DMS53 (cell line): ENCODE measurements around the gene ARFGAP2.

Experiments
- DNase-seq: peaks from one replicate; lab custom pipeline; 2025; lab: John Stamatoyannopoulos, UW

ARFGAP2 gene

DNA sequence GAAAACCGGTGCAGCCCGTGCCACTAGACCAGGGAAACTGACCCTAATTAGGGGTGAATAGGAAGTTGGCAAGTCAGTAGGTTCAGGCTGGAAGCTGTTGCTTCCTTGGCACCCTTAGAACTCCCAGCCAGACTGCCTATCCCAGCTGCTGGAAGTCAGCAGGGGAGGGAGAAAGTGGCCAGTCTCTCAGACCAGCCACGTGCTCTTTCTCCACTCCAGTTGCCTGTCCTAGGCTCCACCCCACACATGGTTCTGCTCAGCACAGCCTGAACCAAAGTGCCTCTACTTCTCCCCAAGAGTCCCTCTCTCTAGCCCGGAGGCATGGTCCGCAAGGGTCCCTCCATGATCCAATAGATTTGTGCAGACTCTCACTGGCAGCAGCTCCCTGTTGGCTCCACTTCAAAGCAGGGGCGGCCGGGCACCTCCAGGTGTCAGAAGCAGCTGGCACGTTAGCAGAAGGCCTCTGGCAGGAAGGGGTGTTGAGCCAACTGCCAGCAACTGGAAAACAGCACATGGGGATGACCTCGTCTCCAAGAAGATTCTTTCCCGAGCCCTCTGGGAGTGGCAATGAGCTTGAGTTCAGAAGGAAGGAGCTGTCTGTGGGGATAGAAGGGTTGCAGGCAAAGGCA is 27.7 kb downstream of the ARFGAP2 start:
- peak; percentile 82 for DNase-seq

DNA sequence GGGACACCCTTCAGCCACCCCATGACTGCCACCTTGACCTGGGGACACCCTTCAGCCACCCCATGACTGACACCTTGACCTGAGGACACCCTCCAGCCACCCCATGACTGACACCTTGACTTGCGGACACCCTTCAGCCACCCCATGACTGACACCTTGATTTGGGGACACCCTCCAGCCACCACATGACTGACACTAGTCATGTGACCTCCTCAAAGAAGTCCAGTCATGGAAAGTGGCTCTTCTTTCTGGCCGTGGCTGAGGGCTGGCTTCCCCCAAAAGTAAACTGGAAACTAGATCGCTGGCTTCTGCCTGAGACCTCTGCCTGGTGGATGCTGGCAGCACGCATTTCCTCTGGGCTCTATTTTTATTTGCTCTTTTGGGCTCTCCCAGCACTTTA is 28.4 kb downstream of the ARFGAP2 start:
- no peak for DNase-seq

DNA sequence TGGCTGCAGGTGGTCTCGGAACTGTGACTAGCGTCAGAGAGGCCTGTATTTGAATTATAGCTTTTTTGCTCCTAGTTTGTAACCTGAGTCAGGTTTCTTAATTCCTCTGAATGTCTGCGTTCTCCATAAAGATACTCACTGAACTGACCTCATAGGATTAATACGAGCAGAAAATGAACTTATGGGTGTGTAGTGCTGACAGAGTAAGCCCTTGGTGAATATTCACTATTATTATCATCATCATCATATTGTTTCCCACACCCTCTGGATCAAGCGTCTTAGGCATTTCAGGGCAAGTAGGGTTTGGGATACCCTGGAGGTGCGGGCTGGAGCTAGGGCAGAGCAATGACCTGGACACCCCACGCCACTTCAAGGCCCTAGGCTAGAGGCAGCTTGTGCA is 29.0 kb downstream of the ARFGAP2 start:
- DNase-seq: no peak

DNA sequence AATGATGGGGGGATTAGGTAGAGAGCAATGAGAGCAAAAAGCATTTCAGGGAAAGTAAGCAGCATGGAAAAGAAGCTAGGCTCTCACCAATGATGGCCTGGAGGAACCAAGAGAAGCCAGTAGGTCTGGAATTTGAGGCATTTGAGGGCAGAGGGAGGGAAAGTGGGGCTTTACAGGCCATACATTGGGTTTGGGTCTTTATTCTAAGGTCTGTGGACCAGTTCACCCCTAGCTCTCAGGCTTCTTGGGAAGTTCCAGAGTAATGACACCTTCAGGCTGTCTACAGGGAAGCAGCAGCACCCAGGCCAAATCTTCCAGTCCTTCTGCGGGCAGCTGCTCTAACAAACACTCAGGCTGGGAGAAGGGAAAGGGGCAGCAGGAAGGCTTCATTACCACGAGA is 29.4 kb downstream of the ARFGAP2 start:
- no peak for DNase-seq

DNA sequence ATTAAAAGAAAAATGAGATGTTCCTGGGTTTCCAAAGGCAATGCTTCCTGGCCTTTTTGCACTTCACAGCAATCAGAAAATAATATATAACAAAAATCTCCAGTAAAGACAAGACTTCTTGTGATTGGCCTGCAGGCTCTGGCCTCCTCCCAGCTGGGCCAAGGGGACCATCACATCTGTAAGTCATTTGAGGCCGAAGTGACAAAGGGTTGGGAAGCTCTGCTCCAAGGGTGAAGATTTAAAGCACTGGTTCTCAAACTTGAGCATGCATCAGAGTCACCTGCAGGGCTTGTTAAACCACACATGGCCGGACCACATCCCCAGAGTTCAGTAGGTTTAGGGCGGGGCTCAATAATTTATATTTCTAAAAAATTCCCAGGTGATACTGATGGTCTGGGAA is 32.1 kb downstream of the ARFGAP2 start:
- DNase-seq: no peak

DNA sequence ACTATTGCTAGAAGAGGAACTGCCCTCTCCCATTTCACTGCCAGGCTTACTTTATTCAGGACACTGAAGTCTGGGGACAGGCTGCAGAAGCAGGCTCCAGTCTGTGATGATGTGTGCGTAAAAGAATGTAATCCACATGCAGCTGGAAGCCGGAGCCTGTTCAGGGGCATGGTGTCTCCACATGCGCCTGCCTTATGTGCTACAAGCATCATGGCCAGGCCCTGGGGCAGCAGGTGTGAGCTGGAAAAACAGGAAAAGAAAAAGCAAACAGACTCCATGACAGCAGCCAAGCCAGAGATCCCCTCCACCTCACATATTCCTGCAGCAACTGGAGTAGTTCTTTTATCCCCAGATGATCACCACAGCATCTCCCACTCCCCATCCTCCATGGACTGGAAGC is 33.4 kb downstream of the ARFGAP2 start:
- peak; percentile 92 for DNase-seq

DNA sequence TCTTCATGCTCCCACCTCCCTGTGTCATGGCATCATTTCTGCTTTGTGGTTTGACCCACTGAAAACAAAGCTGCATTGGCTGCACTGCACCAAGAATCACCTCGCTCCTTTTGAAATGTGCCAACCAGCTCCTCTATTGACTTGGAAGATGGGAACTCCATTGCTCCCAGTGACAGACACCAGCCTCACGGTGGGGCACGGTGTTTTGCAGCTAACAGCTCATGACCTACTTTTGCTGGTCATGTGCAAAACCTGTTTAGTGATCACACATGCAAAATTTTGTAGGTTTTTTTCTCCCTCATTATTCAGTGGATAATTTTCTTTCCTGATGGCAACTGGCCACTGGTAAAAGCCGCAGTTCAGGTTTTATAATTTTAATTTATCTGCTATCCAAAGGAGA is 36.8 kb downstream of the ARFGAP2 start:
- DNase-seq: no peak

DNA sequence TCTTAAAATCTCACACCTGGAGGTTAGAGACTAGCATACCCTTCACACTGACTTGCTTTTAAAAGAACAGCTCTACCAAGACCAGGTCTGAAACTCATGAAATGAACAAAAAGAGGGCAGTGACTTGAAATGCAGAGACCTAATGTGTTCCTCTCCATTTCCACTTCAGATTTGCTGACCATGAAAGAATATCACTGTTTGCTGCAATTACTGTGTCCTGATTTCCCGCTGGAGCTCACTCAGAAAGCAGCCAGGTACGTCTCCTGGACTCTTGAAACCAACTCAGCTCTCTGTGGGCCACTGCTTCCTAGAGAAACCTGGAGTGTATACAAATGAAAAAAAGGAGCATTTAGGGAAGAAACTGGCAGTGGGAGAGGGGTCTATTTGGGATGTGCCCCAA is 39.2 kb downstream of the ARFGAP2 start:
- DNase-seq: no peak

DNA sequence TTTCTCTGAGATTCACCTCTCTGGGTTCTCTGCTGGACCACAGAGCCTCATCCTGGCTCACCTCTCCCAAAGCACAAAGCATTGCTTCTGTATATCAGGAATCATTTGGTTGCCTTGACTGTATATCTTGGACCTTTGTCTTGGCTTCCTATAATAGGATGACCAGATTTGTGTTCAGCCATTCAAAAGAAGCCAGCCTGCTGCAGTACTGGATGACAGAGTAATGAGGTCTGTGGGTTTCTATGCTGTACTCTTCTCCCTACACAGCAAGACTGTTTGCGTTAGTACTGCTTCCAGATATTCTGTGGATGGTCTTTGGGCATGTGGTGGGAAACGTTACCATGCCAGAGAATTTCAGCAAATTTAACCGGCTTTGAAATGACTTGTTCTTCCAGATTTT is 39.8 kb downstream of the ARFGAP2 start:
- DNase-seq: no peak

DNA sequence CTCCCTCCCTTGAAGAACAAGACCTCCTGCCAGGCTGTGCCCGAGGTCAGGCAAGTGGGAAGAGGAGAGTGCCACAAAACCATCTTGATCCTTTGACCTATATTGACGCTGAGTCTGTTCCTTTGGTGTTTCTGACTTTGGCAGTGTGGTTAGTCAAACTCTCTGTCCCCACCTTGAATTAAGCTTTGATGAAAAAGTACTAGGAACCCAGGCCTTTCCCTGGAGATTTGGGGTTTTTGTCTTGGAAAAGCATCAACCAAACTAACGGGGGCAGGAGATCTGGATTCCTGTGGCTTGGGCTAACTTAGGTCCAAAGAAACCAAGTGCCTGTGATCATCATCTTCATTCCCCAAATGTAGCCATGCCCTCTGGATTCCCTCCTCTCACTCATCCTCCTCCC is 40.4 kb downstream of the ARFGAP2 start:
- no peak for DNase-seq

DNA sequence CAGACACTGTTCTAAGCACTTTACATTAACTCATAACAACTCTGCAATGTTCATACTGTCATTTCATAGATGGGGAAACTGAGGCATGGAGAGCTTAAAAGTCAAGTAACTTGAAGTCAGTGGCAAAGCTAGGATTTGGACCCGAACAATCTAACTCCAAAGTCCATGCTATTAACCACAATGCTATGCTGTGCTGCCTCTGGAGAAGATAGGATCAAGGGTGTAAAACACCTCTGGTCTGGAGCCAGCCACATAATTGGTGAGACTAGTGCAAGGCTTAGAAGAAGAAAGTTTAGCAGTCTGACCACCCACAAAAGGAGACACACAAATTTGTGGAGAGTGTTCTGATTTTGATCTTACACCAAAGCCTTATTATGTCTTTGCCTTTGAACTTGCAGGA is 43.7 kb downstream of the ARFGAP2 start:
- peak; percentile 23 for DNase-seq

DNA sequence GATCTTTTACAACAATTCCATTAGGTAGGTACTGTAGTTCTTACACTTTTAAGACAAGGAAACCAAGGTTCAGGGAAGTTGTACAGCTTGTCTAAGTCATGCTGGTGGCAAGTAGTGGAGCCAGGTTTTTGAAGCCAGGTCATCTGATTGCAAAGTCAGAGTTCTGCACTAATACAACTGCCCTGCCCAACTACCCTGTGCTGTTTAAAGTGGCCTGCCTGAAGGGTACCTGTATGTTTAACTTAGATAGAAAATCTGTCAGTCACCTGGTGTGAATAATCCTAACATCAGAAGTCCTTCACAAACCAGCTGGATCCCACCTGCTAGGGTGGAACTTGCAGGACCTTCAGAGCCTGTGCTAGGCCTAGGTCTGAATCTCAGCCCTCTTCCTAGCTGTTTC is 44.2 kb downstream of the ARFGAP2 start:
- peak; percentile 59 for DNase-seq

DNA sequence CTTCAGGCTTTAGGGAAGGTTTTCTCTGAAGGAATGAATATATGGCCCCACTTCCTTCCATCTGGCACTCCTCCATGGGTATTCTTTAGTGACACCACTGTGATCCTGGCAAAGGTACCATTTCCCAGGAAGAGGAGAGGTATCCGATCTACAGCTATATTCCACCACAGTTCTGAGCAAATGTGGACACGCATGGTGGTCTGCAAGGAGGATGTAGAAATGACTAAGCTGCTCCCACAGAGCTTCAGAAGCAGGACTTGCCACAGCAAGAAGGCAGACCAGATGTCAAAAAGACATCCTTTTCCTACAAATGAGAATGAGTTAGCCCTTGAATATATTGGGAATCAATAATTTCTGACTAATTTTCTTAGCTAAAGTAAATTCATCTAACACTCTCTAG is 45.5 kb downstream of the ARFGAP2 start:
- peak; percentile 34 for DNase-seq

DNA sequence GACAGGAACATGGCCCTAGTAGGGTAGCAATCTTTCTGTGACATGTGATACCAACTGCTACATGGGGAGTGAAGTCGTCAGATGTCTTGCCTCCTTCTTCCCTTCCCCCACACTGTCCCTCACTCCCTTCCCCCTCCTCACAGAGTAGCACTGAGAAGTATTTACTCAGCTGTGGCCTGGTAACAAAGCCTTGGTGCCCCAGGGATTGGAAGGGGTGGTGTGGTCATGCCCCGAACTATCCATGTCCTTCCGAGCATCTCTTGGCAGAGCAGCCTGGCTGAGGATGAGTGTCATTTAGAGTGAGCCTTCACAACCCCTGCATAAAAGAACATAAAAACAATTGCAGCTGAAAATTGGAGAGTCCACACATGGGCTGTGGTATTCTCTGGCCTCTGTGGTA is 46.1 kb downstream of the ARFGAP2 start:
- DNase-seq: peak; percentile 89

DNA sequence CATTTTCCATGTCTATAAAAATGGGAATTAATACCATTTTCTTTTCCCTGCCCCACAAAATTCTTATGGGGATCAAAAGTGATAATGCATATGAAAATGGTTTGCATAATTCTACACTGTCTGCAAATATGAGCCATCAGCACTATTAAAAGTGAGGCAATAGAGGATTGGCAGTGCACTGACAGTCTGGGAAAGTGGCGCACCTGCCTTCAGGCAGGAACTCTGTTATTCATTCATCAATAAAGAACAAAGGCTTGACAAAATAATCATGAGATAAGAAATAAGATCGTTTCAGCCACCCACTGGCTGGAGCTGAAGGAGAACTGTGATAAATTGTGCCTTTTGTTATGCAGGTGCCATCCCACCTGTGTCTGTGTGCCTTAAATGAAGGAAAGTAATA is 49.5 kb downstream of the ARFGAP2 start:
- peak; percentile 15 for DNase-seq

DNA sequence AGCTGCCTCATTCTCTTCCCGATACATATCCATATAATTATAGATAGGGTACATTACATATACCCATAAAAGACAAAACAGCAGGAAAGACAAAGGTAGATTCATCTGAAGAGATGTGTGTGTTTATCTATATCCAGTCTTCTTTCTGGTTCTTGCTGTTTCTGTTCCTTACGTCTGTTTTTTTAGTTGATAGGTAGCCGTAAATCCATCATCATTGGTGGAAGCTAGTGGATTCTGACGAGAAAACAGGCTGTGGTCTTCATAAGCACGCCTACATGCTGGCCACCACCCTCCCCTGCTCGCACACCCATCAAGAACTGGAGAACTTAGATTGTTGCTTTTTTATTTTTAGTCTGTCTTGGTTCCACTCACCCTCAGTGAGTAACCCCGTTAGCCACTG is 51.6 kb downstream of the ARFGAP2 start:
- no peak for DNase-seq

DNA sequence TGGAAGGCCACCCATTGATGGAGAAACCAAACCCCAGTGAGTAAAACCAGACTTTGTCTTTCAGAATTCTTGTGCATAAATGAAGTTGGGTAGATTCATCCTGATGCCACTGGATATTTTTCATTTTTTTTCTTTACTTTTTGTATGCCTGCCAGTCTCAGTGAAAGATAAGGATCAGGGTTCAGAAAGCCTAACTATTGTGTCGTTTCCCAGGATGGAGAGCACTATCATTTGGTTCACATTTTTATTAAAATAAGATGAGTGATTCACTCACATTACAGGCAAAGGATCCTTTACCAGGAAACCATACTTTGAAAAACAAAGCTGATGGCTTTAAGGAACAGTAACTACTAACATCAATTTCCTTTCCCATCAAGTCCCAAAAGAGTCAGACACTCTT is 52.0 kb downstream of the ARFGAP2 start:
- no peak for DNase-seq

DNA sequence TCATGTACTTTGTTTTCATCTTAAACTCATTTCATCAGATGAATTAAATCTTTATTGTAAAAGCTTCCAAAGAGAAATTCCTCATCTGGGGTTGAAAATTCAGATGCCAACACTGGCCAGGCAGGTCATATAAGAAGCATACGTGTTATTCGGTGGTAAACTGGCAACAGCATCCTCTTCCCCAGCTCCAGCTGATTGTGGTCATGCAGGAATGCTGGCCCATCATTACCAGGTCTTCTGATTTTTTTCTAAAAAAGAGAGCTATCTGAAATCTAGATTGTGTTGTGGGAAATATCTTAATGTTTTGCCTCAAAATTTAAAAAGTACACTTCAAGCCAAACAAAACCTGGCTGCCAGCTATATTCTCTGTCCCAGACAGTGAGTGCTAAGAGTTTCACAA is 53.6 kb downstream of the ARFGAP2 start:
- no peak for DNase-seq

DNA sequence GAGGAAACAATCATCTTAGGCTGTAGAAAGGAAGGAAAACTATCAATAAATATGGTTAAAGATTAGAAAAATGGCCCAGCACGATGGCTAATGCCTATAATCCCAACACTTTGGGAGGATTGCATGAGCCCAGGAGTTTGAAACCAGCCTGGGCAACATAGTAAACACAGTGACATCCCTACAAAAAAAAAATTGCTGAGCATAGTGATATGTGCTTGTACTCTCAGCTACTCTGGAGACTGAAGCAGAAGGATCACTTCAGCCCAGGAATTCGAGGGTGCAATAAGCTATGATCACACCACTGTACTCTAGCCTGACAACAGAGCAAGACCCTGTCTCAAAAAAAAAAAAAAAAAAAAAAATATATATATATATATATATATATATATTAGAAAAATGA is 54.9 kb downstream of the ARFGAP2 start:
- no peak for DNase-seq

DNA sequence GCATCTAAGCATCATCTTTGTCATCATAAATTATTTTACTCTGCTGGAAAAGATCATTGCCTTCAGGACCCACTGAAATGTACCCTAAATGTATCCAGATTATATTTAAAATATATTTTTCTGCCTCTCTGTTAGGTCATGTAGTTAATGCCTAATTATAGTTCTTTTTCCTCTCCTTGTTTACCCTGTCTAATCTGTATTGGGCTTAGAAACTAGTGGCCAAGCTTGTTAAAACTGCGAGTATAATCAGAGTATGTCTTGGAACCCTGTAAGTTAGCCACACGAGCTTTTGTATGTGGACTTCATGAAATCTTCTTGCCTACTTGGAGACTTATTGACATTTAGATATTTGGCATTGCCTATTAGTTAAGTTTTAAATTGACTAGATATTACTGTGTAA is 55.6 kb downstream of the ARFGAP2 start:
- no peak for DNase-seq

DNA sequence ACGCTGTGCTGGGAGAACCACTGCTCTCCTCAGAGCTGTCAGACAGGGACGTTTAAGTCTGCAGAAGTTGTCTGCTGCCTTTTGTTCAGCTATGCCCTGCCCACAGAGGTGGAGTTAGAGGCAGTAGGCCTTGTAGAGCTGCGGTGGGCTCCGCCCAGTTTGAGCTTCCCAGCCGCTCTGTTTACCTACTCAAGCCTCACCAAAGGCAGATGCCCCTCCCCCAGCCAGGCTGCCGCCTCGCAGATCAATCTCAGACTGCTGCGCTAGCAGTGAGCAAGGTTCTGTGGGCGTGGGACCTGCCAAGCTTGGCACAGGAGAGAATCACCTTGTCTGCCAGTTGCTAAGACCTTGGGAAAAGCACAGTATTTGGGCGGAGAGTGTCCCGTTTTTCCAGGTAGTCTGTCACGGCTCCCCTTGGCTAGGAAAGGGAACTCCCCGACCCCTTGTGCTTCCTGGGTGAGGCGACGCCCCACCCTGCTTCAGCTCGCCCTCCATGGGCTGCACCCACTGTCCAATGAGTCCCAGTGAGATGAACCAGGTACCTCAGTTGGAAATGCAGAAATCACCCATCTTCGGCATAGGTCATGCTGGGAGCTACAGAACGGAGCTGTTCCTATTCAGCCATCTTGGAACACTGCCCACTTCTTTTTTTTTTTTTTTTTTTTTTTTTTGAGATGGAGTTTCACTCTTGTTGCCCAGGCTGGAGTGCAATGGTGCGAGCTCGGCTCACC is 57.6 kb downstream of the ARFGAP2 start:
- DNase-seq: peak; percentile 96
